HepG2 (cell line): ENCODE data around the gene ZNF883. TPM values are rescaled to one million over a fixed set of nuclear protein-coding genes. Genes with fewer than 3 reads are reported as not detected.

Experiments used
- AFF4 ChIP-seq: sonication (generic); formaldehyde crosslinking; IDR thresholded peaks from 2 replicates; pipeline ENCODE4 v1.4.0; 2020; ENCODE audit warnings: missing genetic modification reagents
- CENPX ChIP-seq: sonication (generic); formaldehyde crosslinking; IDR thresholded peaks from 2 replicates; pipeline ENCODE4 v1.9.0; 2021; ENCODE audit warnings: mild to moderate bottlenecking, missing genetic modification reagents, moderate library complexity
- CERS6 ChIP-seq: sonication (generic); formaldehyde crosslinking; IDR thresholded peaks from 2 replicates; pipeline ENCODE4 v1.5.0; 2020; ENCODE audit warnings: missing genetic modification reagents
- FOXP1 ChIP-seq, 2 experiments: fragments of 450-650 bp in 1 of 2; IDR thresholded peaks; 2 replicates each; pipeline ENCODE4 v1.6.1; 2017 to 2018; ENCODE audit warnings: antibody characterized with exemption in 1 of 2
- IRF2 ChIP-seq: IDR thresholded peaks from 2 replicates; pipeline ENCODE4 v1.6.1; 2018; ENCODE audit warnings: missing genetic modification reagents, missing compliant biosample characterization
- KLF16 ChIP-seq, 2 experiments: sonication (generic) in 1 of 2; formaldehyde crosslinking in 1 of 2; IDR thresholded peaks; 2 replicates each; pipeline versions ENCODE4 v1.6.1 to v1.8.0; 2016 to 2023; ENCODE audit warnings: missing genetic modification reagents in 2 of 2, missing compliant biosample characterization in 1 of 2
- MEF2D ChIP-seq: sonication (generic); formaldehyde crosslinking; IDR thresholded peaks from 2 replicates; pipeline ENCODE4 v1.5.1; 2020; ENCODE audit warnings: mild to moderate bottlenecking, missing genetic modification reagents
- MIER3 ChIP-seq: IDR thresholded peaks from 2 replicates; pipeline ENCODE4 v1.6.1; 2016; ENCODE audit warnings: missing compliant biosample characterization, borderline replicate concordance
- NPAS2 ChIP-seq: sonication (generic); formaldehyde crosslinking; IDR thresholded peaks from 2 replicates; pipeline ENCODE4 v1.8.0; 2022; ENCODE audit warnings: mild to moderate bottlenecking, missing genetic modification reagents, borderline replicate concordance
- PHF5A ChIP-seq: IDR thresholded peaks from one replicate; pipeline ENCODE4 v1.6.1; 2018; ENCODE audit warnings: low read depth, missing genetic modification reagents; ENCODE audit not compliant: unreplicated experiment
- PLRG1 ChIP-seq: fragments of 450-650 bp; conservative IDR thresholded peaks from 2 replicates; pipeline ENCODE4 v1.6.1; 2016
- POGZ ChIP-seq: sonication (generic); formaldehyde crosslinking; IDR thresholded peaks from 2 replicates; pipeline ENCODE4 v1.4.0; 2020; ENCODE audit warnings: mild to moderate bottlenecking, missing genetic modification reagents
- POLR2AphosphoS5 ChIP-seq: IDR thresholded peaks from 2 replicates; pipeline ENCODE4 v1.6.1; 2012; ENCODE audit warnings: low read depth, low read length
- RCOR2 ChIP-seq: IDR thresholded peaks from 2 replicates; pipeline ENCODE4 v1.6.1; 2016; ENCODE audit warnings: missing biosample characterization, missing genetic modification reagents
- REL ChIP-seq: sonication (generic); formaldehyde crosslinking; conservative IDR thresholded peaks from 2 replicates; pipeline ENCODE4 v1.8.0; 2022; ENCODE audit warnings: mild to moderate bottlenecking, missing genetic modification reagents, moderate library complexity
- REST ChIP-seq, 2 experiments: IDR thresholded peaks; 2 replicates each; pipeline ENCODE4 v1.6.1; 2011 to 2012; ENCODE audit warnings: low read length in 2 of 2, borderline replicate concordance in 1 of 2, low read depth in 1 of 2, mild to moderate bottlenecking in 1 of 2, moderate library complexity in 1 of 2
- SIN3B ChIP-seq: fragments of 150-350 bp; IDR thresholded peaks from 2 replicates; pipeline ENCODE4 v1.6.1; 2014; ENCODE audit warnings: low read length
- SKI ChIP-seq: fragments of 450-650 bp; IDR thresholded peaks from one replicate; pipeline ENCODE4 v1.6.1; 2018; ENCODE audit warnings: mild to moderate bottlenecking; ENCODE audit not compliant: partially characterized antibody
- ZNF230 ChIP-seq: sonication (generic); formaldehyde crosslinking; IDR thresholded peaks from 2 replicates; pipeline ENCODE4 v1.4.0; 2020; ENCODE audit warnings: mild to moderate bottlenecking, missing genetic modification reagents
- ZNF275 ChIP-seq: sonication (generic); formaldehyde crosslinking; IDR thresholded peaks from 2 replicates; pipeline ENCODE4 v1.8.0; 2022; ENCODE audit warnings: missing genetic modification reagents, mild to moderate bottlenecking, inconsistent platforms, borderline replicate concordance
- ZNF451 ChIP-seq: sonication (generic); formaldehyde crosslinking; IDR thresholded peaks from 2 replicates; pipeline ENCODE4 v1.5.0; 2020; ENCODE audit warnings: mild to moderate bottlenecking, missing genetic modification reagents
- ZNF616 ChIP-seq: sonication (generic); formaldehyde crosslinking; IDR thresholded peaks from 2 replicates; pipeline ENCODE4 v1.5.0; 2020; ENCODE audit warnings: low read depth, mild to moderate bottlenecking, missing genetic modification reagents
- ZNF777 ChIP-seq: sonication (generic); formaldehyde crosslinking; IDR thresholded peaks from 2 replicates; pipeline ENCODE4 v1.4.0; 2020; ENCODE audit warnings: missing genetic modification reagents
- polyA plus RNA-seq, 8 experiments: library from polyadenylated mRNA; depleted of rRNA in 3 of 8; stranded (reverse) in 7 of 8; unstranded in 1 of 8; fragments of >200 nt; fragmentation: Illumina TruSeq in 4 of 8; extraction: Trizol in 4 of 8; gene quantifications; 2 replicates each; pipeline versions ENCODE4 v1.2.1 to v1.2.3, GENCODE V29; 2011 to 2016; ENCODE audit warnings: low read depth in 4 of 8, missing spikeins in 1 of 8, mixed read lengths in 1 of 8; ENCODE audit not compliant: insufficient read depth in 1 of 8
- total RNA-seq, 5 experiments: library from RNA; depleted of rRNA; stranded (reverse); fragments of >200 nt; fragmentation: Illumina TruSeq; extraction: Trizol; gene quantifications; 2 replicates each; pipeline ENCODE4 v1.2.3, GENCODE V29; 2016; ENCODE audit warnings: low read depth in 1 of 5

Gene ZNF883
- total and polyA plus RNA-seq, 2 of the 13 experiments (the other 11 are each of a cell fraction or from before 2014, with no cell fraction given): 5.3 to 10.0 TPM

- TF ChIP-seq ZNF275 (CRISPR knock-in tag) (no peak), IRF2 (peak; percentile 74; the same call in 1 of the 2 replicates), MIER3 (CRISPR knock-in tag) (no peak), ZNF616 (CRISPR knock-in tag) (no peak), SKI (no peak), ZNF451 (CRISPR knock-in tag) (no peak), ZNF230 (CRISPR knock-in tag) (no peak), REST (IDR thresholded peaks at IDR 0.05; ENCODE audit: borderline replicate concordance in 1 of 2, low read depth in 1 of 2, low read length in 2 of 2) (no peak), SIN3B (no peak), RCOR2 (CRISPR knock-in tag) (no peak), PLRG1 (no peak), KLF16 (CRISPR knock-in tag; IDR thresholded peaks at IDR 0.05) (no peak), CERS6 (CRISPR knock-in tag) (no peak), ZNF777 (CRISPR knock-in tag) (no peak), FOXP1 (IDR thresholded peaks at IDR 0.05) (no peak), FOXP1 (CRISPR knock-in tag; IDR thresholded peaks at IDR 0.05) (no peak), MEF2D (CRISPR knock-in tag) (peak; percentile 14; the same call in 1 of the 2 replicates), PHF5A (CRISPR knock-in tag) (no peak), POGZ (peak; percentile 67; the same call in 1 of the 2 replicates), POLR2AphosphoS5 (peak; percentile 60; the same call in 1 of the 2 replicates), AFF4 (CRISPR knock-in tag) (no peak), NPAS2 (no peak), REL (CRISPR knock-in tag) (no peak), CENPX (CRISPR knock-in tag) (no peak)
Observed at GRCh38 chr9:113011911-113012381, at the start of gene ZNF883 (continued).
